ENCODE data around the gene TRIL.

TRIL gene

GRCh38 chr7:28981161-28981465, 23.0 kb upstream of the TRIL start:
- no peak for DNase-seq

- no peak for DNase-seq
Measured at GRCh38 chr7:28980451-28981160, 22.5 kb upstream of the TRIL start.

- DNase-seq, result no peak
Measured at GRCh38 chr7:28979776-28980175, 21.6 kb upstream of the TRIL start.

DNA sequence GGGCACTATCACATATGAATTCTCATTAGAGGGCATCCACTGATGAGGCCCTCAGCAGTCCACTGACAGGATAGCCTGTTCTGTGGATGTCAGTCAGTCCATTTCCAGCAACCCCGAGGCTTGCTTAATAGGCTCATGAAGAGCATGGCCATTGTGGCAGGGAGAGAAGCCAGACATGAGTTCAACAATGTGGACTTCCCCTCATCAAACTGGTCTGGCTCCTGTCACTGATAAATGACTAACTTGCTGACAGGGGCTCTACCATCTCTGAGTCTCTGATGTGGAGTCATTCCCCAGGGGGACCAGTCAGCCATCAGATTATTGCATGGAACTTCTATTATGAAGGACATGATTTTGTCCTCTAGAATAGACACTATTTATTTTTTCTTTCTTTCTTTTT, 19.8 kb upstream of the TRIL start:
- DNase-seq, result no peak

GRCh38 chr7:28976022-28976421, 17.9 kb upstream of the TRIL start:
- no peak for DNase-seq

- DNase-seq, result no peak
Measured at GRCh38 chr7:28973591-28973990, 15.5 kb upstream of the TRIL start.

DNA sequence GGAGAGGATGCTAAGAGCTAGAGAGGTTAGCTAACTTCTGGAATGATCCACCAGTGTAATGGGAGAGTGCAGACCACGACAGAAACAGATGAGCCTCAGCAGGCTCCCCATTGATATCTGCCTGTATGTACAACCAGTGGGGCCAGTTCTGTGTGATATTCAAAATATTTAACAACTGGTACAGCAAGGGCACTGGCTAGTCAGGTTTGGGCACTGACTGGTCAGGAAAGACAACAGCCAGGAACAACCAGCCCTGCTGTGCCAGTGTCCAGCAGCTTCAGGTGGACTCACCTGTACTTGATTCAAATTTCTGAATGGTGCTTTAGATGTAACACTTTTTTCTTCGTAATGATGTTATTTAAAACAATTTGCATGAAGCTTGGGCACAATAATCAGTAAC, 5.9 kb upstream of the TRIL start:
- DNase-seq, result no peak

- DNase-seq, result no peak
Measured at GRCh38 chr7:28961972-28962371, 3.8 kb upstream of the TRIL start.

DNA sequence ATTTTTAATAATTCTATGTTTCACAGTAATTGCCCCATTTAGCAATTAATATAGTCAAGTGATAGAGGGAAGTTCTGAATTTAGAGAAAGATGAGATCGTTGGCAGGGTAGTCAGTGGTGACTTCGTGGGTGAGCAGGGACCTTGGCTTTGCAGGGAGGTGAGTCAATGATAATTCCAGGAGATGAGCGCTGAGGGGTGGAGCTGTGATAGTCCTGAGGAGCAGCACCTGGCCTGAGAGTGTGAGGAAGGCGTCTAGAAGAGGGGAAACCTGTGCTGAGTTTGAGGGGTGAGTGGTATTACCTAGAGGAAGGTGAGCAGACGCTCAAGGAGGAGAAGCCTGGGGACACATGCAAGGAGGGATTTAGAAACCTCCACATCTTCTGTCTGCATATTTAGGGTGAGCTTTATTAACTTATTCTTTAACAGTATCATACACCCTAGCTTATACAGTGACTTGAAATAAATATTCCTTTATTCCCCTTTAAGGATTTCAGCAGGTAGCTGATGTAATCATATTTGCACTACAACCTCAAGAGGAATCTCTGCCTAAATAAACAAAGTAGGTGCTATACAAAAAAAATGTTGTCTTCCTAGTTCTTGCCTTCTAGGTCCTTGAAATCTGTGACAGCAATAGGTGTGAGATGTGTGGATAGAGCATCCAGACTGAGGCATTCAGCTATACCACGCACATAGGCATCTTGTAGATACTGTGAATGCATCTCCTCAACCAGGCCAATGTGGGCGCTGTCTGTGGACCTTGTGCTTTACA, 2.1 kb upstream of the TRIL start:
- DNase-seq, result peak in 1 of 3 experiments; percentile 15

- DNase-seq, result peak in 1 of 3 experiments; percentile 10
Measured at GRCh38 chr7:28958980-28959347, 834 bp upstream of the TRIL start.

- DNase-seq, result no peak
Measured at GRCh38 chr7:28957751-28958234, 337 bp downstream of the TRIL start.

GRCh38 chr7:28957064-28957750, 923 bp downstream of the TRIL start:
- DNase-seq, result peak; percentile 48 to 96 (median 96)

- DNase-seq, result peak; percentile 56 to 96 (median 96)
Measured at GRCh38 chr7:28956608-28957063, 1.5 kb downstream of the TRIL start.

DNA sequence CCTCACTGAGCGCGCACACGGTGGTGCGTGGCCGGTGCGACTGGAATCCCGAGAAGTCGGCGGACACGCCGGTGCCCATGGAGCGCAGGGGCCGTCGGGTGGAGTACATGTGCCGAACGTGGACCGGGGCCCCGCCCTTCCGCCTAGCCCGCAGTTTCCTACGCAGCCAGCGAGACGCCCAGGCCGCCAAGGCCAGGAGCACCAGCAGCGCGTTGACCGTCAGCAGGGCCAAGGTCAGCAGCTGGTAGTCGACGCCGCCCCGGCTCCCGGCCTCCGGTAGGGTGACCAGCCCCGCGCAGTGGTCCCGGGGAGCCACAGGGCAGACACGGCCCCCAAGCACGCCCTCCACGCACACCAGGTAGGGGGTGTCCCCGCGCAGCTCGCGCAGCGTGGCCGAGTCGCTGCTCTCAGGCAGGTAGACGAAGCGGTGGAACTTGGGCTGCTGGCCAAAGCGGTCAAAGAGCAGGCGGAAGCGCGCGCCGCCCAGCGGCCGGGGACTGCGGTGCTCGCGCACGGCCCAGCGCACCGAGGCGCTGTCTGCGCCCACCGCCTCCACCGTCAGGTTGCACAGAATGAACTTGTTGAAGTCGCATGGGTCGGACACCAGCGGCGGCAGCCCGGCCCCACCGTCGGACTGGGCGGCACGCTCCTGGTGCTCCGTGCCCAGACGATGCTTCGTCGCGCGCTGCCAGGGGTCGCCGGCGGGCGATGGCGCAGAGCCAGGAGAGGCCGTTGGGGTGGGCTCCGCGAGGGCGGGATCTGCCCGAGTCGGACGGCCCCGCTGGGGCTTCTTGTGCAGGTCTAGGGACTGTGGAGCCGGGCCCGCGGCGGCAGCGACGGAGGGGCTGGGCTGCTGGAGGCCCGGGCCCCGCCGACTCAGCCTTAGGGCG, 2.2 kb downstream of the TRIL start:
- DNase-seq, result peak; percentile 54 to 88 (median 85)

GRCh38 chr7:28955356-28955717, 2.8 kb downstream of the TRIL start:
- no peak for DNase-seq

GRCh38 chr7:28954946-28955345, 3.2 kb downstream of the TRIL start:
- DNase-seq, result no peak

DNA sequence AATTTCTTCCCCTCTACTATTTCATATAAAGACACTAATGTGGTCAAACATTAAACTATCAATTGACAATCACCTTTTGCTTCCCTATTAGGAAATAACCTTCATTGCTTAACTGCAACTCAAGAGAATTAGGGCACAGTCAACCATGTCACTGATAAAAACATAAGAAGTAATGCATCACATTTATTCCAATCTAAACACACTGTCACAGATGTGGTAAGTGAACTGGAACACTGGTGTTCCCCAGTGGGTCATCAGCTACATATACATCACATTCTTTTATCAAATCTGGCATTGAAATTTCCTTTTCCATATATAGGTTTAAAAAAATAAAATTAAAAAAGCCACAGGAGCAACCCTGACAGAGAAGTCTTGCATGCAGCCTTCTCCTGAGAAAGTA, 3.7 kb downstream of the TRIL start:
- no peak for DNase-seq

GRCh38 chr7:28953633-28954032, 4.5 kb downstream of the TRIL start:
- DNase-seq, result no peak

DNA sequence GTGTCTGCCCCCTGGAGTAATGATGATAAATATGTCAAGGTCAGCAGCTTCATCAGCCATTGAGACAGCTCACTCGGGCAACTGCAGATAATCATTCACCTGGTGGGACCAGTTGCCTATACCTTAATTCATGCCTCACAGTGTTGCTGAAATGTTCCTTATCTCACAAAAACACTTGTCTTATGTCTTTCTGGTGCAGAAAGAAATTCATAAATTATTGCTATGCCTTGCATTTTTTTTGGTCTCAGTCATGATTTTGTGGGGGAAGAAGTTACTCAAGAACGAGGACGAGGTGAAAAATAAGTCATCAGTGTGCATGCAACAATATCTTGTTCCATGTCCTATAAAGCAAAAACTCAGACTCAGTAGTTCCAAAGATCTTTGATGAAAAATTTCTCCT, 16.0 kb downstream of the TRIL start:
- DNase-seq, result no peak

DNA sequence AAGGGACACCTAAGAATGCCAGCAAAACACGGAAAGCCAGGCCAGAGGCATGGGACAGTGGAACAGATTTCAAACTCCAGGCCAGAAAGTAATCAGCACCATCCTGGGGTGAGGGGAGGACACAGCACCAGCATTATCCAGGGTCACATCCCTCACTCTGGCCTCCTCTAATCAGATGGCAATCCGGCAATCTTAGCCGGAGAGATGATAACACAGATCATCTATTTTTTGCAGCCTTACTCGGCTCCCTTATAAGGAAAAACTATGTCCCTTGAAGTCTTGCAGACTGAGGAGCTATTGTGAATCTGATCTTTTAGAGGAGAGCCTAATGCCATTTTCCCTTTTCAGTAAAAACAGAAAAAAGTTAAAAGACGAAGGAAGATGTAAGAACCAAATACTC, 16.5 kb downstream of the TRIL start:
- no peak for DNase-seq

- DNase-seq, result no peak
Measured at GRCh38 chr7:28940741-28941384, 17.3 kb downstream of the TRIL start.

- peak in 1 of 3 experiments; percentile 57 for DNase-seq
Measured at GRCh38 chr7:28939844-28940544, 18.1 kb downstream of the TRIL start.
